HTR-8/SVneo (cell line): Measurements from ENCODE around the gene MIA.
"Not testable (repeated sequence)": the region's sequence is repeated elsewhere in the genome, so short reads cannot be mapped to it uniquely, and the experiment has no call there.

Experiments
- DNase-seq: peaks from one replicate; pipeline ENCODE4 v3.0.0; 2011; ENCODE audit warnings: low spot score, mixed read lengths; ENCODE audit not compliant: insufficient read length
- FAIRE-seq: peaks from 2 replicates; lab custom pipeline; 2011; peaks lifted over from hg19 to GRCh38; lab: Jason Lieb, UNC

Gene MIA

DNA sequence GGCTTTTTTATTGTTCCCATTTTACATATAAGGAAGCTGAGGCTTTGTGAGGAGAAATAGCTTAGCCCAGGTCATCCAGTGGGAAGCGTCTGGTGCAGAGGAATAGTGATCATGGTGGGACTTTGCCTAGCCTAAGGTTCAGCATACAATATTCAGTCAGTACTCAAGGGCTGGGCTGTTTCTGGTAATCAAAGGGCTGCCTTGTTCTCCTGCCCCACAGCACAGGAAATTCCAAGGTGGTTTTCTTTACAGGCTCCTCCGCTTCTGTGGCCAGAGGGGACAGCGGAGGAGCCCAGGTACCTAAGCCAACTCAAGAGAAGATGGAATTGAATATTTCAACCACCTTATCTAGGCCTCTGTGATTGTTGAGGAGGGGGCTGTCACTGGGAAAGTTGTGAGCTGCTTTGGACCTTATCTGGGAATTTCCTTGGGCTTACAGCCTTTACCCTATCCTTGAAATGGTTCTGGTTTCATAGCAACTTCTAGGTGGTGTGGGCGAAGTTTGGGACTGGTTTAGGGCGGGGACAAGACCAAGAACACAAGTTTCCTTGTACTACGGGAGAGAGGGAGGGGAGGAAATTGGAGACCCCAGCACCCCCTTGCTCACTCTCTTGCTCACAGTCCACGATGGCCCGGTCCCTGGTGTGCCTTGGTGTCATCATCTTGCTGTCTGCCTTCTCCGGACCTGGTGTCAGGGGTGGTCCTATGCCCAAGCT is at the start of gene MIA:
MIA (plus strand) TSS at position 606 of the 716 bp plus-strand sequence; CDS start at position 628, 22 bp downstream.
- DNase-seq (no peak), FAIRE-seq (no peak)

DNA sequence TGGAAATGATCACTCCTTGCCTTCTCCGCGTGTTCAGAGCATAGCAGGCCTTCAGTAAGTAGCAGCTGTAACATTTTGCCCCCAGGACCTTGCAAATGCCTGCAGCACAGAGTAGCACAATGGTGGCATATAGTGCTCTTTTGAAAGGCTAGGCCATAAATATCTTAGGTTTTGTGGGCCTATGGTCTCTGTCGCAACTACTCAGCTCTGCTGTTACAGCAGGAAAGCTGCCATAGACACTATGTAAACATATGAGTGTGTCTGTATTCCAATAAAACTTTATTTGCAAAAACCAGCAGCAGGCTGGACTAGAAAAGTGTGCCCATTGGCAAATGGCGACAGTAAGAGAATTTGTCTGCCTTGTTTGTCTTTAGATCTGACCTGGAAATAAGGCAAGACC is 49.0 kb upstream of the MIA start:
- no peak for FAIRE-seq
- DNase-seq, result no peak

DNA sequence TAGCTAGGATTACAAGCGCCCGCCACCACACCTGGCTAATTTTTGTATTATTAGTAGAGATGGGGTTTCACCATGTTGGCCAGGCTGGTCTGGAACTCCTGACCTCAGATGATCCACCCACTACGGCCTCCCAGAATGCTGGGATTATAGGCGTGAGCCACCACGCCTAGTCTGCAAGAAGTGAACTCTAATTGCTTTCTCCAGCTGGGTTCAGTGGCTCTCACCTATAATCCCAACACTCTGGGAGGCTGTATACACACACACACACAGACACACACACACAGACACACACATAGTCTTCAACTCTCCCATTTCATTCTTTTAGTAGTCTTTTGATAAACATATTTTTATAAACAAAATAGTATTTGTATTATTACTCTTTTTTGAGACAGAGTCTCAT is 45.3 kb upstream of the MIA start:
- FAIRE-seq, DNase-seq: not testable (repeated sequence)

DNA sequence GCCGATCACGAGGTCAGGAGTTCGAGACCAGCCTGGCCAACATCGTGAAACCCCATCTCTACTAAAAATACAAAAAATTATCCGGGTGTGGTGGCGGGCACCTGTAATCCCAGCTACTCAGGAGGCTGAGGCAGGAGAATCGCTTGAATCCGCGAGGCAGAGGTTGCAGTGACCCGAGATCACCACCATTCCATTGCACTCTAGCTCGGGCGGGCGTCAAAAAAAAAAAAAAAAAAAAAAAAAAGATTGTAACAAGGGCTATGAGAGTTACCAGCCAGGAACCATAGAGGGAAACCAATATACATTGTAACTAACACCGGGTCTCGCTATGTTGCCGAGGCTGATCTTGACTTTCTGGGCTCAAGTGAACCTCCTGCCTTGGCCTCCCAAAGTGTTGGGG is 43.0 kb upstream of the MIA start:
- not testable (repeated sequence) for DNase-seq, FAIRE-seq

DNA sequence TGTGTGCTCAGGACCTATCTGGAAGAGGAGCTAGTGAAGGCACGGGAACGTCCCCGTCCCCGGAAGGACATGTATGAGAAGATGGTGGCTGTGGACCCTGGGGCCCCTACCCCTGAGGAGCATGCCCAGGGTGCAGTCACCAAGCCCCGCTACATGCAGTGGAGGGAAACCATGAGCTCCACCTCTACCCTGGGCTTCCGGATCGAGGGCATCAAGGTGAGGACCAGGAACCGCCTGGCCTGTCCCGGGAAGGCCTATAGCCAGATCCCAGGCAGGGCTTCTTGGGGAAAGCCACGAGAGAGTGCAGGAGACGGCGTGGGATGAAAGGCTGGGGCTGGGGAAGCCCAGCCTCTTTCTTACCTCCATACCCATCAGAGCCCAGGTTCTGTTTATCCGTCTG is 42.2 kb upstream of the MIA start:
- DNase-seq (no peak), FAIRE-seq (no peak)

DNA sequence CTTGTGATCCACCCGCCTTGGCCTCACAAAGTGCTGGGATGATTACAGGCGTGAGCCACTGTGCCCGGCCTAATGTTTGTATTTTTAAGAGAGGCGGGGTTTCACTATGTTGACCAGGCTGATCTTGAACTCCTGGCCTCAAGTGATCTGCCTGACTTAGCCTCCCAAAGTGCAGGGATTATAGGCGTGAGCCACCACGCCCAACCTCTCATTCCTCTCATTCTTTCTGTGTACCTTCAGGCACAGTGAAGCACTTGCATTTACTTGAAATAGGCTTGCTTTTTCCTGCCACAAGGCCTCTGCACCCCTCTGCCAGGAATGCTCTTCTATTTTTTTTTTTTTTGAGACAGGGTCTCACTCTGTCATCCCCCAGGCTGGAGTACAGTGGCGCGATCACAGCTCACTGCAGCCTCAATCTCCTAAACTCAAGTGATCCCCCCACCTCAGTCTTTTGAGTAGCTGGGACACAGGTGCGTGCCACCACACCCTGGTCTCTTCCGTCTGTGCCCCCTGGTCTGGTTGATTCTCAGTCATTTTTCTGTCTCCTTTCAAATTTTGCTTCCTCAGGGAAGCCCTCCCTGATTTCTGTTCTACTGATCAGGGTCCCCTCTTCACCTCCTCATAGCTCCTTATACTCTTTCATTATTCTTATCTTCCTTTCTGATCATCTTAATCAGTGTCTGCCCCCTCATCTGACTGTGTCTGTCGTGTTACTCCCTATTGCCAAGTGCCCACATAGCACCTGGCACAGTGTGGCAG is 40.1 kb upstream of the MIA start:
- DNase-seq, result no peak

DNA sequence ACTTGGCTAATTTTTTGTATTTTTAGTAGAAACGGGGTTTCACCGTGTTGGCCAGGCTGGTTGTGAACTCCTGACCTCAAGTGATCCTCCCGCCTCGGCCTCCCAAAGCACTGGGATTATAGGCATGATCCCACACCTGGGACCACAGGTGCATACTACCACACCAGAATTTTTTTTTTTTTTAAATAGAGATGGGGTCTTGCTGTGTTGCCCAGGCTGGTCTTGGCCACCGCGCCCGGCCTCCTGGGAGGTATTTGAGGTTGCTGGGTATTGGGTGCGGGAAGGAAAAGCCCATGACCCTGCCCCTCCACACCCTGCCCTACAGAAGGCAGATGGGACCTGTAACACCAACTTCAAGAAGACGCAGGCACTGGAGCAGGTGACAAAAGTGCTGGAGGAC is 38.7 kb upstream of the MIA start:
- FAIRE-seq (no peak), DNase-seq (no peak)

More for the DNA sequence above, 40.1 kb upstream of the MIA start:
- FAIRE-seq, result no peak

DNA sequence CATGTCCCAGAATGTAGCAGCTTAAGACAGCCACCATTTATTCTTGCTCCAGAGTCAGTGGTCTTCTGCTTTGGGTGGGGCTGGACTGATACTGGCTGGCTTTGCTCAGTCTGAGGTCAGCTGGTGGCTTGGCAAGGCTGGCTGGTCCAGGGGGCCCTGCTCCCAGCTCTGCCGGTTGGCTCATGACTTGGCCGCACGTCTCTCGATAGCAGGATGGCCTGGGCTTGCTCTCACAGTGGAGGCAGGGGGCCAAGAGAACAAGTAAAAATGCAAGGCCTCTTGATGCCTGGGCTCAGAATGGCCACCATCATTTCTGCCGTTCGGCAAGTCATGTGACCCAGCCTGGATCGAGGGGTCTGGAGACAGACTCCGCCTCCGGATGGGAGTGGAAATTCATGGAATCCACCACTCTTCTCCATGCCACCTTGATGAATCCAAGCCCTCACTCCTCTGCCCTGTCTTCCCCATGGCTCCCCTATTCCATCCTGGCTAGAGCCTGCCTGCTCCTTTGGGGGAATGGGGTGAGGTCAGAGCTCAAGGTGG is 38.1 kb upstream of the MIA start:
- DNase-seq, result no peak
- FAIRE-seq, result no peak

DNA sequence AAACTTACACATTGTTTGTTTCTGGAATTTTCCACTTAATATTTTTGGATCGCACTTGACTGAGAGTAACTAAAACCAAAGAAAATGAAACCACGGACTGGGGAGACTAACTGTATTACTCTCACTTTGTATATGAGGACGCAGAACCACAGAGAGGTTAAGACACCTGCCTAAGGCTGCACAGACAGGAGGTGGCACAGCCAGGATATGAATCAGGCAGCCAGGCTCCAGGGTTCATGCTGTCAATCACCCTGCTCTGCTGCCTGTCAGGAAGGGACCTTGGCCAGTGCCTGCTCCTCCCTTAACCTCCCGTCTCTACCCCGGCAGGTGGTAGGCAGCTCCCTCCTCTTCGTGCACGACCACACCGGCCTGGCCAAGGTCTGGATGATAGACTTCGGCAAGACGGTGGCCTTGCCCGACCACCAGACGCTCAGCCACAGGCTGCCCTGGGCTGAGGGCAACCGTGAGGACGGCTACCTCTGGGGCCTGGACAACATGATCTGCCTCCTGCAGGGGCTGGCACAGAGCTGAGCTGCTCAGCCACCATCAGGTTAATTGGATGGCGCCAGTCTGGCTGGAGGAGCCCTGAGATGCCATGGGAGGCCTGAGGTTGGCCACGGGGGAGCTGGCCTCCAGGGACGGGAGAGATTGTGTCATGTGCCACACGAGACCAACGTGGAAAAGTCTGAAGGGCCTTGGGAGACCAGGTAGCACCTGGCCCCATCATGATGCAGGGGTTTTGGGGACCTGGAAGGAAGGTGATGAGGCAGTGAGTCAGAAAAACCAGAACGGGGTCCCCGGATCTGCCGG is 36.1 kb upstream of the MIA start:
- FAIRE-seq (no peak), DNase-seq (no peak)

DNA sequence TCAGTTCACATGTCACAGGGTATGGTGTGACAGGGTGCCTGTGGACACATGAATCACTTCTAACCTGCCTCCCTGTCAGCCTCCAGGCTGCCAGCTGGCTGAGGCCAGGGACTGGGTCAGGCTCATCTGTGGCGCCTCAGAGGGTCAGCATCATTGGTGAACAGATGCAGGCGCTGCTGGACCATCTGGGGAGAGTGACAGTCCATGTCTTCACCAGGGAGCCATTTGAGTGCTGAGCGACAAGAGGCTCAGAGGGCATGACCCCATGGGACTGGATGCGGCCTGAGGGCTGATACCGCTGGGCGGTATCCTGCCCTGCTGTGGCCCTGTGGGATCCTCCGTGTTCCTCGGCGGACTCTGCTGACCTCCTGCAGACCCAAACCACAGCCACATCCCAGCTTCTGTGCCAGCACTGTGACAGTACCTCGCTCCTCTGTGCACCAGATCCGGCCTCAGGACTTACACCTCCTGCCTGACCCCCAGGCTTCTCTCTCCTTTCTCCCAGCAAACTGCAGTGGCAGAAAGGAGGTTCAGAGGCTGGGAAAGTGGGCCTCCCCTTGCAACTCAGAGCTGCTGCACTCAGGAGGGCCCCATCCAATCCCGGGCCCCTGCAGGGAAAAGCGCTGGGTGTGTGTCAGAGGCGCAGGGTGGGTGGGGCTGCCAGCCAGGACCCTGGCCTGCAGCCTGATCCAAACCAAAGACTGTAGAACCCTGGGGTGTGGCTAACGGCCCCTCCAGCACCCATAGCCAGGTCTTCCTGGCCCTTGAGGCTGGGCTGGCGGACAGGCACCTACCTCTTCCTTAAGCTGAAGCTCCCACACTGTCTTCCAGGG is 35.2 kb upstream of the MIA start:
- DNase-seq (no peak), FAIRE-seq (no peak)

DNA sequence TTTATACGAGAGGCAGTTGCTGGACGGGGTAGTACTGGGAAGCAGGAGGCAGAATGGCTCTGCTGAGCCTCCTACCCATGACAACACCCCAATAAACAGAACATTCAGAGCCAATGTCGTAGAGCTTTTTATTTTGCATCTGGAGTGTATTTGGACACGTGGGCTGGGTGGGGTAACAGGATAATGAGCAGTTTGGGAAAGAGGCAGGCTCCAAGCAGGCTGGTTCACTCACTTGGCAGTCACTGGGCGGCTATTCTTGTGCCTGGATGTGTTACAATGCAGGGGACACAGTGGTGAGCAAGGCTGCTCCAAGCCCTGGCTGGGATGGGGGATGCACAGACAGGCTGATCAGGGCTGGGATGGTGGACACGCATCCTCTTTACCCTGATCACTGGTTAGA is 34.6 kb upstream of the MIA start:
- FAIRE-seq (no peak), DNase-seq (no peak)

DNA sequence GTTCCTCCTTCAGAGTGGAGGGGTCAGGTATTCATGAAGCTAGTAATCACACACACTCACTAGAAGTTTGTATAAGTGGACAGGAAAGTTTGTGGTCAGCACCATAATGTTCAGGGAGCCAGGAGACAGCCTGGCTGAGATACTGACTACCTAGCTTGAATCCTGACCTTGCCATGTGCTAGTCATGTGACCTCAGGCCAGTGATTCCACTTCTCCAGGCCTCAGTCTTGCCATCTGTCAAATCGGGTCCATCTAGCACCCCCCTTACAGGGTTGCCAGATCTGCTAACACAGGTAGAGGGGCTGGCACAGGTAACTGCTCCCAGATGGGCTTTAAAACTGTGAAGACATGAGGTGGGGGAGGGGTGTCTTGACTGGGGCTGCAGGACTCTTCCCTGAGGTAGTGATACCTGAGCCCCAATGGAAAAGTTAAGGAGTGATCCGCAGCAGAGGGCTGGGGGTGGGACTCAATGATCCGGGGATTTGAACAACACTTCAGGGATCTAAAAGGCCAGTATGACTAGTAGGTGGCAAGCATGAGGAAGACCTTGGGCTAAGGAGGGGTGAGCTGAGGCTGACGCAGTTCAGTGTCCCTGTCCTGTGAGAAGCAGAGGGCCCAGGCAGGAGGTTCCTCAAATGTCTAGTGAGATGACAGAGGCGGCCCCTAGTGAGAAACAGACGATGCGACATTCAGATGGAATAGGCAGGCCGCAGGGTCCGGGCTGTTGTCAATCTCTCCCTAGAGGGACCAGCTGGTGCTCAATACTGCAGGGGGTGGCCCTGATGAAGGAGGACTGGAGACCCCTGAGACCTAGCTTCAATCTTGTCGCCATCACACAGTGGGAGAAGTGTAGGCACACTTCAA is 33.6 kb upstream of the MIA start:
- DNase-seq (no peak), FAIRE-seq (no peak)

DNA sequence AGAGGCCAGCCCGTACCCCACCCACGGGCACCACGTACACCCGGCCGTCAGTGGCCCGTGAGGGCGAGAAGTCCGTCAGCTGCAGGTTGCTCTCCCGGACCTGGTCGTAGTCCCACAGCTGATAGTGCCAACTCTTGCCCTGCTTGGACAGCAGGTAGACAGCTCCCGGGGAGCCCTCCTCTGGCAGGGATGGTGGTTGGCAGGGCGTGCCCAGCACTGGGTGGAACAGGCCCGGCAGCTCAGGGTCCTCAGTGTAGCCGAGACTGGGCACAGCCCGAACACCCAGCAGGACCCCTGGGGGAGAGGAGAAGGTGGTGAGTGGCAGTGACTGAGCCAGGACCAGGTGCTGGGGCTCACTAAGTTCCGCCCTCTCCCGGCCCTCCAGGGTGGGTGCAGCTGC is 32.8 kb upstream of the MIA start:
- FAIRE-seq (no peak), DNase-seq (no peak)

DNA sequence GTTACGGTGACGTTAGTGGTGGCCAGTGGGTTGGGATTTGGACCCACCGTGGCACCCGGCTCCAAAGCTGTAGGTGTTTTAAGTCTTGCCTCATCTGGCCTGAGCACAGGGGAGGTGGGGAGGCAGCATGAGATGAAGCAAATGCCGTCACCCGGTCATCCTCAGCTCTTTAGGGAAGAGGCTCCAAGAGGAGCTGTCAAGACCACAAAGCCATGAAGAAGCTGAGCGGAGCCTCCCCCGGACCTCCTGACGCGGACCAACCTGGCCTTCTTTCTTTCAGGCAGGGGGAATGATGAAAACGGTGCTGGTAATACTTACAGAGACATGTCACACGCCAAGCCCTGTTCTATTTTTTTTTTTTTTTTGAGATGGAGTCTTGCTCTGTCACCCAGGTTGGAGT is 32.4 kb upstream of the MIA start:
- DNase-seq, result no peak
- FAIRE-seq, result no peak

DNA sequence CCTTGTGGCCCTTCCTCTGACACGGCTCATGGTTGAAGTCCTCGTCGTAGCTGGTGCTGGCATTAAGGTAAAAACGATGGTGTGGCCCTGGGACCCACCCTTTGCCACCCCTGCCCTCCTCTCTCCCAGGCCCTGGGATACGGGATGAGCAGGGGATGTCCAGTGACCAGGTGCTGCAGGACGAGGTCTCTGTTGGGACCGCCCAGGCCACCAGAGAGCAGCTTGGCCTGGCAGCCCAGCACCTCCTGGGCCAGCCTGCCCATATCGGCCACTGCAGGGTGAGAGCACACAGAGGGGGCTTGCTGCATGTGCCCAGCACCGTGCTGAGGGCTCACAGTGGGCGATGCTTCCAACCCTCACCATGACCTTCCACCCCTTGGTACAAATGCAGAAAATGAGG is 31.4 kb upstream of the MIA start:
- no peak for DNase-seq
- FAIRE-seq, result no peak

DNA sequence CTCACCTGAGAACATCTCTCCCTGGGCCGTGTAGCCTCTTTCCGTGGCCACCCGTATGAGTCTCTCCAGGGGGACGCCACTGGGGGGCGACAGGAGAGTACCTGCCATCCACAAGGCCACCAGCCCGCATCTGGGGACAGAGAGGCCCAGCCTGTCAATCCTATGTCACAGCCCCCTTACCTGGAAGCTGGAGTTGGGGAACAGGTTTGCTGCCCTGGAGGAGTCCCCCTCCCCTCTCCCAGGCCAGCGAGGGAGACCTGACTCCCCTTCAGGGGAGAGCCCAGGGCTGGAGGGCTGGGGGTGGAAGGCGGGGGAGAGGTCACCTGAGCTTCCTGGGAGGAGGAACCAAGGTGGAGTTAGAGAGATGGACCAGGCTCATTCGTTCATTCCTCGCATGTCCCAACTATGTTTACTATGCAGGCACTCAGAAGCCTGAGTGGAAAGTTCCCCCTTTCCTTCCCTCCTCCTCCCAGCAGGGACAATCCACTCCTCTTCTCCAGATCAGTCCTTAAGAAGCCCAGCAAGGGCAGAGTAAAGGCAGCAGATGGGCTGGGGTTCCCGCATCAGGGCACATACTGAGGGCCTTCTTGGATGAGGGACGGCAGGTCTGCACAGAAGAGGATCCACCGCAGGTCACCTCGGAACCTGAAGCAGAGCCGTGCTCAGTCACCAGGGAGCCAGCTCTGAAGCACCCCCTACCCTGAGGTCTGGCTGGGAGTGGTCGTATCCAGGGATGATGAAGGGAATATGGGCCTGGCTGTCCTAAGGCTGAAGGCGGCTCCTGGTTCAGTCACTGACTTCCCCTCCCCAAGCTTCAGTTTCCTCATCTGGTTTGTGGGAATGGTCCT is 30.5 kb upstream of the MIA start:
- no peak for DNase-seq
- FAIRE-seq, result no peak

DNA sequence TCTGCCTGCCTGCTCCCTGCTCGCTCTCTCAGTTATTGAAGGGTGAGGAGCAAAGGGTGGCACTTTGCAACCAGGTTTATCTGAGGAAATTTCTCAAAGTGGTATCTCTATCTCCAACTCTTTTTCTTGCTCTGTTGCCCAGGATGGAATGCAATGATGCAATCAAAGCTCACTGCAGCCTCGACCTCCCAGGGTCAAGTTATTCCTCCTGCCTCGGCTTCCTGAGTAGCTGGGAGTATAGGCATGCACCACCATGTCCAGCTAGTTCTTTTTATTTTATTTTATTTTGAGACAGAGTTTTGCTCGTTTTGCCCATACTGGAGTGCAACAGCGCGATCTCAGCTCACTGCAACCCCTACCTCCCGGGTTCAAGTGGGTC is 29.9 kb upstream of the MIA start:
- FAIRE-seq, result no peak
- DNase-seq, result no peak

DNA sequence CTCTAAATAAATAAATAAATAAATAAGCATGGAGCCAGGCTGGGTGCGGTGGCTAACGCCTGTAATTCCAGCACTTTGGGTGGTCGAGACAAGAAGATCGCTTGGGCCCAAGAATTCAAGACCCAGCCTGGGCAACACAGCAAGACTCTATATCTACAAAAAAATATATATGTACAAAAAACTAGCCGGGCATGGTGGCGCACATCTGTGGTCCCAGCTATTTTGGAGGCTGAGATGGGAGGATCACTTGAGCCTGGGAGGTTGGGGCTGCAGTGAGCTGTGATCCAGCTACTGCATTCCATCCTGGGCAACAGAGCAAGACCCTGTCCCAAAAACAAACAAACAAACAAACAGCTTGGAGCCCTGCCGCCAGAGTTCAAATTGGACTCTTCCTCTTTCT is 27.8 kb upstream of the MIA start:
- FAIRE-seq, result no peak
- DNase-seq, result no peak
